ENCODE results near the gene HCN2.

The HCN2 gene

GRCh38 chr19:640161-640558, 50.5 kb downstream of the HCN2 start:
- TF ChIP-seq, protein P1, sequence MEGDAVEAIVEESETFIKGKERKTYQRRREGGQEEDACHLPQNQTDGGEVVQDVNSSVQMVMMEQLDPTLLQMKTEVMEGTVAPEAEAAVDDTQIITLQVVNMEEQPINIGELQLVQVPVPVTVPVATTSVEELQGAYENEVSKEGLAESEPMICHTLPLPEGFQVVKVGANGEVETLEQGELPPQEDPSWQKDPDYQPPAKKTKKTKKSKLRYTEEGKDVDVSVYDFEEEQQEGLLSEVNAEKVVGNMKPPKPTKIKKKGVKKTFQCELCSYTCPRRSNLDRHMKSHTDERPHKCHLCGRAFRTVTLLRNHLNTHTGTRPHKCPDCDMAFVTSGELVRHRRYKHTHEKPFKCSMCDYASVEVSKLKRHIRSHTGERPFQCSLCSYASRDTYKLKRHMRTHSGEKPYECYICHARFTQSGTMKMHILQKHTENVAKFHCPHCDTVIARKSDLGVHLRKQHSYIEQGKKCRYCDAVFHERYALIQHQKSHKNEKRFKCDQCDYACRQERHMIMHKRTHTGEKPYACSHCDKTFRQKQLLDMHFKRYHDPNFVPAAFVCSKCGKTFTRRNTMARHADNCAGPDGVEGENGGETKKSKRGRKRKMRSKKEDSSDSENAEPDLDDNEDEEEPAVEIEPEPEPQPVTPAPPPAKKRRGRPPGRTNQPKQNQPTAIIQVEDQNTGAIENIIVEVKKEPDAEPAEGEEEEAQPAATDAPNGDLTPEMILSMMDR (IDR thresholded peaks at IDR 0.05; ENCODE audit: control extremely low read depth, extremely low read depth, low read depth, missing control alignments) = no peak
- CTCF ChIA-PET = no interaction called here
- POLR2A ChIA-PET = no interaction called here
- DNase-seq (ENCODE audit: extremely low spot score) = no peak

- DNase-seq (ENCODE audit: extremely low spot score) = no peak
- ChIA-PET POLR2A (no interaction called here), CTCF (no interaction called here)
- TF ChIP-seq, protein P1 (IDR thresholded peaks at IDR 0.05; ENCODE audit: control extremely low read depth, extremely low read depth, low read depth, missing control alignments) = no peak
Observed at GRCh38 chr19:640606-641189, 51.0 kb downstream of the HCN2 start.

DNA sequence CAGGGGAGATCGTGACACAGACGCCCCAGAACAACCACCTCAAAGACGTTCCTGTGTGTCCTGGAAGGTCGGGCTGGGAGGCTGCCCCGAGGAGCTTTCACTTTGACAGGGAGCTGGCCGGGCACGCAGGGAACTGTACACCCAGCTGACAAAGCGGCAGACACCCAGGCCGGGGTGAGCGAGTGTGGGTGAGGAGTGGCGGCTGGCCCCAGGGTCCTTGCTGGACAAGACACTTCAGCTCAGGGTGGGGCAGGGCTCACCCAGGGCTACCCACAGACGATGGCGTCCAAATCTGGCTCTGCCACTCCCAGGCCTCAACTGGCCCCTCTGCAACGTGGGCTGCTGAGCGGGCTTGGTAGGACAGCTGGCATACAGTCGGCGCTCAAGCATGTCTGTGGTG, 52.0 kb downstream of the HCN2 start:
- ChIA-PET CTCF (no interaction called here), POLR2A (no interaction called here)
- TF ChIP-seq, protein P1 (IDR thresholded peaks at IDR 0.05; ENCODE audit: control extremely low read depth, extremely low read depth, low read depth, missing control alignments) = no peak
- no peak for DNase-seq (ENCODE audit: extremely low spot score)

DNA sequence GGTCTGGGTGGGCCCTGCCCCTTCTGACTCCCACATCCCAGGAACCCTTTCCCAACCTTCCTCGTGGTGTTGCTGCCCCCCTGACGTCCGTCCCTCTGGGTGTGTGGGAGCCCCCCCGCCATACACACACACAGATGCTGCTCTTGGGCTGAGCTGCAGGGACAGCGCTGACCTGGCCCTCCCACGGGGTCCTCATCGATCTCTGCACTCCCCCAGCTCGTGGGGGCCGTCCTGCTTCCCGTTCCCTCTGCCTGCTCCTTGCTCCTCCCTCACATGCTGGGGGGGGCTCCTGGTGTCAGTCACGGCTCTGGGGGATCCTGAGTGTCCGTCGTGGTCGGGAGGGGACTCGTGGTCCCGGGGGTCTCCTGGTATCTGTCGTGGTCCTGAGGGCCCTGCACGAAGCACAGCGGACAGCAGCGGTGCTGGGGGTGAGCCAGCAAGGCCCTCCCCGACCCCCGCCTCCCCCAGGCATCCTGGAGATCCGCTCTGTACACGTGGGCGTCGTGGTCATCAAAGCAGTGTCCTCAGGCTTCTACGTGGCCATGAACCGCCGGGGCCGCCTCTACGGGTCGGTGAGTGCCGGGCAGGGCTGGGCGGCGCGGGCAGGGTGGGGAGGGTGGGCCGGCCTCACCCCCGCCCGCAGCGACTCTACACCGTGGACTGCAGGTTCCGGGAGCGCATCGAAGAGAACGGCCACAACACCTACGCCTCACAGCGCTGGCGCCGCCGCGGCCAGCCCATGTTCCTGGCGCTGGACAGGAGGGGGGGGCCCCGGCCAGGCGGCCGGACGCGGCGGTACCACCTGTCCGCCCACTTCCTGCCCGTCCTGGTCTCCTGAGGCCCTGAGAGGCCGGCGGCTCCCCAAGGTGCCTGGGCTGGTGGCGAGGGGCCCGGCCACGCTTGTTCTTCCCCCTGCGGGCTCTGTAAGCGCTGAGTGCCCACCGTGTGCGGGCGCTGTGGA, 53.4 kb downstream of the HCN2 start:
- DNase-seq (ENCODE audit: extremely low spot score) = no peak
- CTCF ChIA-PET = no interaction called here
- TF ChIP-seq, protein P1 (IDR thresholded peaks at IDR 0.05; ENCODE audit: control extremely low read depth, extremely low read depth, low read depth, missing control alignments) = no peak
- POLR2A ChIA-PET = no interaction called here

DNA sequence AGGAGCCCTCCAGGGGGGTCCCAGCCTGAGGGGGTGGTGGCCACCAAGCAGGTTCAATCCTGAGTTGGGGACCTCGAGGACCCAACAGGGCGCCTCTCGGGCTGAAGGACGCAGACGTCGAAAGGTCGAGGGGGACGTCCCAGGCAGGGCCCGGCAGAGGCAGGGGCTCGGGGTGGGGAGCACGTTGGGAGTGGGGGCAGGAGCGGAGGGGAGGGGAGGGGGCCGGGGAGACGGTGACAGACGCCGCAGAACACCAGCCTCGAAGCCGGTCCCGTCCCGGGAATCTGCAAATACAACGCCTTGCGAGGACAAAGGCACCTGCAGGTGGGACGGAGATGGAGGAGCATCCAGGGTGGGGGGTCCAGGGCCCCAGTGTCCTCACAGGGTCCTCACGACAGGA, 54.1 kb downstream of the HCN2 start:
- ChIA-PET POLR2A (no interaction called here), CTCF (no interaction called here)
- TF ChIP-seq, protein P1 (IDR thresholded peaks at IDR 0.05; ENCODE audit: control extremely low read depth, extremely low read depth, low read depth, missing control alignments) = no peak
- no peak for DNase-seq (ENCODE audit: extremely low spot score)

- ChIA-PET CTCF (no interaction called here), POLR2A (no interaction called here)
- DNase-seq (ENCODE audit: extremely low spot score) = no peak
- TF ChIP-seq, protein P1 (IDR thresholded peaks at IDR 0.05; ENCODE audit: control extremely low read depth, extremely low read depth, low read depth, missing control alignments) = no peak
Observed at GRCh38 chr19:644363-644762, 54.7 kb downstream of the HCN2 start.
